Esophagus muscularis mucosa (tissue), 4 donors: ENCODE data around the gene PIGL. TPM values are rescaled to one million over a fixed set of nuclear protein-coding genes. Genes with fewer than 3 reads are reported as not detected.
A peak's percentile ranks its signal among the peaks of the same experiment; 100 is the strongest.

Experiments used
- DNase-seq: peaks from one replicate; pipeline ENCODE4 v3.0.0-alpha.2; 2017; ENCODE audit errors: extremely low spot score
- H3K27ac ChIP-seq, 4 donors: fragments of 200-600 bp; sonication (generic); replicated peaks in 1 of 4; 1 replicate in 3 of 4; 2 replicates in 1 of 4; pipeline ENCODE4 v1.5.1; 2016 to 2019; ENCODE audit warnings: mild to moderate bottlenecking in 1 of 4
- H3K27me3 ChIP-seq, 4 donors: fragments of 200-600 bp; sonication (generic); one replicate each; pipeline versions ENCODE4 v1.5.1 to v1.6.0; 2016 to 2019
- H3K36me3 ChIP-seq, 4 donors: fragments of 200-600 bp; sonication (generic); one replicate each; pipeline ENCODE4 v1.5.1; 2016 to 2019
- H3K4me1 ChIP-seq, 4 donors: fragments of 200-600 bp; sonication (generic); one replicate each; pipeline ENCODE4 v1.5.1; 2016 to 2019
- H3K4me3 ChIP-seq, 4 donors: fragments of 200-600 bp; sonication (generic); 1 replicate in 2 of 4; 2 replicates in 2 of 4; pipeline ENCODE4 v1.5.1; 2016 to 2019; ENCODE audit warnings: mild to moderate bottlenecking in 4 of 4, moderate library complexity in 1 of 4
- H3K9me3 ChIP-seq, 4 donors: fragments of 200-600 bp; sonication (generic); 1 replicate in 3 of 4; 2 replicates in 1 of 4; pipeline ENCODE4 v1.5.1; 2016 to 2019
- EP300 ChIP-seq: sonication (generic); formaldehyde crosslinking; IDR thresholded peaks from one replicate; pipeline ENCODE4 v1.6.1; 2017; ENCODE audit warnings: antibody characterized with exemption
- POLR2A ChIP-seq: fragments of 450-650 bp; IDR thresholded peaks from one replicate; pipeline ENCODE4 v1.6.1; 2017; ENCODE audit warnings: antibody characterized with exemption, moderate library complexity, mild to moderate bottlenecking, low read depth
- POLR2AphosphoS5 ChIP-seq, 2 donors: sonication (generic); formaldehyde crosslinking; IDR thresholded peaks; one replicate each; pipeline ENCODE4 v1.6.1; 2017; ENCODE audit warnings: antibody characterized with exemption in 2 of 2
- WGBS: methylation state at CpG from one replicate; pipeline ENCODE4 v1.1.5; 2018; 5-methylcytosine and 5-hydroxymethylcytosine counted together
- intact Hi-C: fragments of 100-400 bp; cut with DNase I; formaldehyde crosslinking; loops from one replicate; pipeline ENCODE4 v1.15.1; 2023
- total RNA-seq, 4 donors: library from RNA; depleted of rRNA; stranded (reverse); fragments of >200 nt; gene quantifications; one replicate each; pipeline versions ENCODE4 v1.1.0 to v1.2.1, GENCODE V29; 2016
- TF ChIP-seq, protein P1 (sequence below), 3 experiments: fragments of 200-600 bp in 2 of 3; fragments of 450-650 bp in 1 of 3; sonication (generic) in 2 of 3; IDR thresholded peaks; one replicate each; pipeline ENCODE4 v1.5.1; 2017 to 2019; ENCODE audit warnings: antibody characterized with exemption in 3 of 3, mild to moderate bottlenecking in 2 of 3, moderate library complexity in 1 of 3

Gene PIGL
- total RNA-seq, 4 donors from 2014 or later: 10.0 to 21.7 (median 16.5) TPM

GRCh38 chr17:16329519-16330271 is 112.7 kb downstream of the PIGL start:
- Histone ChIP-seq H3K27me3 (no peaks in the 10 kb centered on the region), H3K9me3 (no peaks in the 10 kb centered on the region), H3K36me3 (peaks cover 0 to 24% (median 23%) of the 10 kb centered on the region in 4 donors), H3K4me3 (peak overlapping the region in 3 of 4 donors; percentile 6 to 18 (median 8)), H3K27ac (peak overlapping the region in 1 of 4 donors; percentile 6), H3K4me1 (peaks cover 5 to 15% (median 13%) of the 10 kb centered on the region in 4 donors)
- intact Hi-C loops: no loop called here
- TF ChIP-seq POLR2AphosphoS5 (IDR thresholded peaks at IDR 0.05): no peak
- no peak for TF ChIP-seq POLR2A
- no peak for DNase-seq
- WGBS: 46% methylated on average over 11 of the region's 11 CpGs

- Histone ChIP-seq H3K27me3 (no peaks in the 10 kb centered on the region), H3K9me3 (no peaks in the 10 kb centered on the region), H3K4me3 (no peak overlapping the region), H3K27ac (no peak overlapping the region), H3K4me1 (no peaks in the 10 kb centered on the region), H3K36me3 (peaks cover 0 to 15% (median 11%) of the 10 kb centered on the region in 4 donors)
- TF ChIP-seq POLR2AphosphoS5 (IDR thresholded peaks at IDR 0.05) (no peak), EP300 (no peak)
- intact Hi-C loops: no loop called here
- no peak for DNase-seq
- WGBS: 95% methylated on average over 3 of the region's 3 CpGs
These were observed 121.4 kb downstream of the PIGL start for GRCh38 chr17:16338391-16338790.

- H3K27me3 ChIP-seq: no peaks in the 10 kb centered on the region
- no peak for DNase-seq
- intact Hi-C loops: no loop called here
- no peaks in the 10 kb centered on the region for H3K9me3 ChIP-seq
- no peak overlapping the region for H3K27ac ChIP-seq
- no peak overlapping the region for H3K4me3 ChIP-seq
- H3K36me3 ChIP-seq: peaks cover 0 to 25% (median 19%) of the 10 kb centered on the region in 4 donors
- H3K4me1 ChIP-seq: no peaks in the 10 kb centered on the region
- 100% methylated on average over 1 of the region's 1 CpG for WGBS
- no peak for TF ChIP-seq EP300
- TF ChIP-seq, protein P1, sequence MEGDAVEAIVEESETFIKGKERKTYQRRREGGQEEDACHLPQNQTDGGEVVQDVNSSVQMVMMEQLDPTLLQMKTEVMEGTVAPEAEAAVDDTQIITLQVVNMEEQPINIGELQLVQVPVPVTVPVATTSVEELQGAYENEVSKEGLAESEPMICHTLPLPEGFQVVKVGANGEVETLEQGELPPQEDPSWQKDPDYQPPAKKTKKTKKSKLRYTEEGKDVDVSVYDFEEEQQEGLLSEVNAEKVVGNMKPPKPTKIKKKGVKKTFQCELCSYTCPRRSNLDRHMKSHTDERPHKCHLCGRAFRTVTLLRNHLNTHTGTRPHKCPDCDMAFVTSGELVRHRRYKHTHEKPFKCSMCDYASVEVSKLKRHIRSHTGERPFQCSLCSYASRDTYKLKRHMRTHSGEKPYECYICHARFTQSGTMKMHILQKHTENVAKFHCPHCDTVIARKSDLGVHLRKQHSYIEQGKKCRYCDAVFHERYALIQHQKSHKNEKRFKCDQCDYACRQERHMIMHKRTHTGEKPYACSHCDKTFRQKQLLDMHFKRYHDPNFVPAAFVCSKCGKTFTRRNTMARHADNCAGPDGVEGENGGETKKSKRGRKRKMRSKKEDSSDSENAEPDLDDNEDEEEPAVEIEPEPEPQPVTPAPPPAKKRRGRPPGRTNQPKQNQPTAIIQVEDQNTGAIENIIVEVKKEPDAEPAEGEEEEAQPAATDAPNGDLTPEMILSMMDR (IDR thresholded peaks at IDR 0.05): no peak
- no peak for TF ChIP-seq POLR2A
- no peak for TF ChIP-seq POLR2AphosphoS5 (IDR thresholded peaks at IDR 0.05)
These were observed 122.4 kb downstream of the PIGL start for GRCh38 chr17:16339402-16339801.

DNA sequence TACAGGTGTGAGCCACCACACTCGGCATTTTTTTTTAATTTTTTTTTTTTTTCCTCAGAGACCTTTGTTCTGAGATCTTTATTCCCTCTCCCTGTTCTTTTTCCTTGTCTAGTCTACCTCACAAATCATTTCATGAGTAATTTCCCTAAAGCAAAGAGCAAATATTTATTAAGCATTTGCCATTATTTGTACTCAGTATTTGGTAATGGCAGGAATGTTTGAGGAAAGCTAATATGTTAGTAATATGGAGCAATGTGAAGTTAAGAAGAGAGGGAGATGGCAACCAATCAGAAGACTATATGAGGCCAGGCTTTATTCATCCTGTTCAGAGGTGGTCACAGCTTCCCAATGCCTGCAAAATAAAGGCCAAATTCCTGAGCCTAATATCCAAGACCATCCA is 122.9 kb downstream of the PIGL start:
- Histone ChIP-seq H3K36me3 (peaks cover 0 to 27% (median 21%) of the 10 kb centered on the region in 4 donors), H3K4me1 (no peaks in the 10 kb centered on the region), H3K27ac (no peak overlapping the region), H3K9me3 (no peaks in the 10 kb centered on the region), H3K4me3 (no peak overlapping the region), H3K27me3 (no peaks in the 10 kb centered on the region)
- DNase-seq: no peak
- intact Hi-C loops: no loop called here
- WGBS: 92% methylated on average over 1 of the region's 1 CpG
- TF ChIP-seq POLR2A (no peak), EP300 (no peak), POLR2AphosphoS5 (IDR thresholded peaks at IDR 0.05) (no peak)
- TF ChIP-seq, protein P1 (IDR thresholded peaks at IDR 0.05): no peak

DNA sequence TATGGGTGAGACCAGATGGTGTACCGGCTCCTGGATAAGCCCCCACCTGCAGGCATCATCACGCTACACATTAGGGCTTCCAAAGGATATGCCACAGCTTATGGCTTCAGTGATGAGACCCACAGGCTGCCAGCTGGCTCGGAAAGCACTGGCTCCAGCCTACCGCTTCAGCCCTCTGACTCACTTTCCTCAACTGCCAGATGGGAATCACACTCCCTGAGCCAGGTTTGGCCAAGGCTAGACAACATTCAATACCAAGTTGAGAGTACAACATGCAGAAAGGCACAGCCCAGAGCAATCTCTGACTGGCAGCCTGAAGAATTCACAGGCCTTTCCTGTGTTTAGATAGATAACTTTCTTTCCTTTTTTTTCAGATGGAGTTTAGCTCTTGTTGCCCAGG is 126.0 kb downstream of the PIGL start:
- no peaks in the 10 kb centered on the region for H3K4me1 ChIP-seq
- H3K27ac ChIP-seq: no peak overlapping the region
- no peaks in the 10 kb centered on the region for H3K27me3 ChIP-seq
- 80% methylated on average over 4 of the region's 4 CpGs for WGBS
- H3K4me3 ChIP-seq: no peak overlapping the region
- no peak for DNase-seq
- intact Hi-C loops: no loop called here
- H3K9me3 ChIP-seq: no peaks in the 10 kb centered on the region
- TF ChIP-seq POLR2AphosphoS5 (IDR thresholded peaks at IDR 0.05): no peak
- TF ChIP-seq POLR2A: no peak
- TF ChIP-seq, protein P1 (IDR thresholded peaks at IDR 0.05): no peak
- no peak for TF ChIP-seq EP300
- peaks cover 0 to 40% (median 21%) of the 10 kb centered on the region in 4 donors for H3K36me3 ChIP-seq
